GM18498 (cell line): ENCODE measurements around the gene ZNF575.
A peak's percentile ranks its signal among the peaks of the same experiment; 100 is the strongest.
"Not testable (repeated sequence)": the region's sequence is repeated elsewhere in the genome, so short reads cannot be mapped to it uniquely, and the experiment has no call there.

Experiments used
- ATAC-seq: cut with Tn5 transposase; IDR thresholded peaks from one replicate; pipeline ENCODE4 v1.9.1; 2021; ENCODE audit warnings: mild to moderate bottlenecking, moderate library complexity; ENCODE audit not compliant: unreplicated experiment

ZNF575 gene

DNA sequence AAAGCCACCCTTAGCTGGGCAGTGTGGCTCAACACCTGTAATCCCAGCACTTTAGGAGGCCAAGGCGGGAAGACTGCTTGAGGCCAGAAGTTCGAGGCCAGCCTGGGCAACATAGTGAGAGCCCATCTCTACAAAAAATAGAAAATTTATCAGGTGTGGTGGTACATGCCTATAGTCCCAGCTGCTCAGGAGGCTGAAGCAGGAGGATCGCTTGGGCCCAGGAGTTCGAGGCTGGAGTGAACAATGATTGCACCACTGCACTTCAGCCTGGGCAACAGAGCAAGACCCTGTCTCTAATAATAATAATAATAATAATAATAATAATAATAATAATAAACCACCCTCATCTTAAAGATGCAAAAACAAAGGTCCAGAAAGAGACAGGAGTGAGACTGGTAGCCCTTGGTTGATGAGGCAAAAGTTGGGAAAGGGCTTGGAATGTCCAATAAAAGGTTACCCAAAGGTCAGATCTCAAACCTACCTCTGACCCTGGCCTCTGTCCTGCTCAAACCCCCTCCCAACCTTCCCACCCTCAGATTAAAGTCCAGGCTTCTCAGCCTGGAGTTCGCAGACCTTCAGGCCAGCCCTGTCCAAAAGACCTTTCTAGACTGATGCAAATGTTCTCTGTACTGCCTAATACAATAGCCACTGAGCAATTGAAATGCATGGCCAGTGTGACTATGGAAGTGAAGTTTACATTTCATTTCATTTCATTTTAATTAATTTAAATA, 9.1 kb downstream of the ZNF575 start:
- no peak for ATAC-seq

DNA sequence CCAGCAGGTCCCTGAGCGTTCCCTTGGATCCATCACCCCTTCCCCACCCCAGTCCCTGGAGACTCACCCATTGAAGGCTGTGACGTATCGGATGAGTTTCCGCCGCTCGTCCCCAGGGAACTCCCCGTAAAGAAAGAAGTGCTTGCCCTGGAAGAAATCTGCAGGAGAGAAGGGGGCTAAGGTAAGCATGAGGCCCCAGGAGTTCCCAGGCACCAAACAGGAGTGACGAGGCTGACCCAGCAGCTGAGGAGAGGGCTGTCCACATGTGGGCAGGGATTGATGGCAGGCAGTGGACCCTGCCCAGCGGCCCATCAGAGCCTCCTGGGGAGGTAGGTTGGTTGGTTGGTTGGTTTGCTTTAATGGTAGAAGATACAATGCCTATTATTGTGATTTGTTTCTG, 11.1 kb downstream of the ZNF575 start:
- ATAC-seq = no peak

GRCh38 chr19:43545276-43545675, 12.3 kb downstream of the ZNF575 start:
- ATAC-seq = no peak

DNA sequence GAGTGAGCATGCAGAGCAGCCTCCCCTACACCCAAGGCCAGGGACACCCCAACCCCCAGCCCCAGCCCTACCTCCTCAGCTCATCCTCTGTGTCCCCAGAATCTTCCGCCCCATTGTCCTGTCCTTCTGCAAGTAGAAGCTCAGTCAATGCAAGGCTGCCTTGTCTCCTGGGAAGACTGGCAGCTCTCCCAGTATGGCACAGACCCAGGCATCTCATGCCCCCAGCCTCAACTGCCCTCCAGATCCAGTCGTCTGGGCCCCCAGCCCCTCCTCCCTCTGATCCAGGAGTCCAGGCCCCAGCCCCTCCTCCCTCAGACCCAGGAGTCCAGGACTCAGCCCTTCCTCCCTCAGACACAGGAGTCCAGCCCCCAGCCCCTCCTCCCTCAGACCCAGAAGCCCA, 13.0 kb downstream of the ZNF575 start:
- no peak for ATAC-seq

GRCh38 chr19:43546581-43546980, 13.6 kb downstream of the ZNF575 start:
- ATAC-seq = no peak

DNA sequence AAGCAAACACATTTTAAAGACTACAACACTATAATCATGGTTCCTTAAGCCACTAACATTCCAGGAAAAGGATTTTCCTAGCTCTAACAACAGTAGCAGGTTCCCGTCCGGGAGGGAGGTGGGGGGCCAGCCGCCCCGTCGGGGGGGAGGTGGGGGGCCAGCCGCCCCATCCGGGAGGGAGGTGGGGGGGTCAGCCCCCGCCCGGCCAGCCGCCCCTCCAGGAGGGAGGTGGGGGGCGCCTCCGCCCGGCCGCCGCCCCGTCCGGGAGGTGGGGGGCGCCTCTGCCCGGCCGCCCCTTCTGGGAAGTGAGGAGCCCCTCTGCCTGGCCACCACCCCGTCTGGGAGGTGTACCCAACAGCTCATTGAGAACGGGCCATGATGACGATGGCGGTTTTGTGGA, 14.9 kb downstream of the ZNF575 start:
- ATAC-seq = not testable (repeated sequence)

DNA sequence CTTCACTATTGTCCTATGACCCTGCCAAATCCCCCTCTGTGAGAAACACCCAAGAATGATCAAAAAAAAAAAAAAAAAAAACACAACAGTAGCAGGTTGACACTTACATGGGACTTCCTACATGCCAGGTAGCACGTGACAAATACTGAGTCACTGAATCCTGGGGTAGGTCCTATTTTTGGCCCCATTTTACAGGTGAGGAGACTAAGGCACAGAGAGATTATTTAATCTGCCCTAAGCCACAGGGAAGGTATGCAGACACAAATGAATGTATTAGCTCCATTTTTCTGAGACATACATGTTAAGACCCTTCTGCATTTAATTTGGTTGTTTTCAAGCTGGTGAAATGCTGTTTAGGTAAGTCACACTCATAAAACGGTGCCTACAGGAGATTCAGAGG, 15.7 kb downstream of the ZNF575 start:
- no peak for ATAC-seq

DNA sequence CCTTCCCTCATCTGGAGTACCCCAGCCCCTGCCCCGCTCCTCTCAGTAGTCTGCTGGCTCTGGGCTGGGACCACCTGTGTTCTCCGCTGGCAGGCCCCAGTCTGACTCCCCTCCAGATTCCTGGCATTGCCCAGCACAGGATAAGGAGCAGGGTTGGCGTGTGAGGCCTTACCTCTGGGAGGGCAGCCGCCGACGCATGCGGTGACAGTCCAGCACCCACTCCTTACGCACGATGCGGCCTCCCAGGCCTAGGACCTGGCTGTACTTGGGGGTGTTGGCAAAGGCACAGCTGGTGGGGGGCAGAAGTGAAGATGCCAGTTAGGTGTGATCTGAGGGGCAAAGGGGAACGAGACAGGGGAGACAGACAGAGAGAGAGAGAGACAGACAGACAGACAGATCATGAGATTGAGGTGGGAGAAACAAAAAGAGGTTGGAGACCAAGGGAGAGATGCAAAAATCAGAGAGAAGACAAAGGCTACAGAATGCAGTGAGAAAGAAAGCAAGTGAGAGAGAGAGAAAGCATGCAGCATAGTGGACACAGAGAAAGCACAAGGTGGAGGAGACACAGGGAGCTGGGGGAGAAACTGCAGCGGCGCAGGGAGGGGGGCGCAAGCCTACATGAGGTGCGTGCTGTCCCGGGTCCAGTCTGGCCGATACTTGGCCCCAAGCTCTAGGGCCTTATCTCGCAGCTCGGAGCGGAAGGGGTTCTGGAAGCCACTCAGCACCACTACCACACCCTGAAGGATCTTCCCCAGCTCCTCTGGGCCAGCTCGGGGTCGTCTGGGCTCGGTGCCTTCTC, 18.6 kb downstream of the ZNF575 start:
- no peak for ATAC-seq

DNA sequence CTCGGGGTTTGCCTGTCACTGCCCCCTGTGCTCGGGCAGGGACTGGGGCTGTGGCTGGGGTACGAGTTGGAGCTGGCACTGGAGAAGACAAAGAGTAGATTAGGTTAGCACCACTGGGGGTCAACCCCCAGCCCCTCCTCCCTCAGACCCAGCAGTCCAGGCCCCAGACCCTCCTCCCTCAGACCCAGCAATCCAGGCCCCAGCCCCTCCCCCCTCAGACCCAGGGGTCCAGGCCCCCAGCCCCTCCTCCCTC, 19.1 kb downstream of the ZNF575 start:
- no peak for ATAC-seq

GRCh38 chr19:43552616-43553015, 19.6 kb downstream of the ZNF575 start:
- no peak for ATAC-seq

DNA sequence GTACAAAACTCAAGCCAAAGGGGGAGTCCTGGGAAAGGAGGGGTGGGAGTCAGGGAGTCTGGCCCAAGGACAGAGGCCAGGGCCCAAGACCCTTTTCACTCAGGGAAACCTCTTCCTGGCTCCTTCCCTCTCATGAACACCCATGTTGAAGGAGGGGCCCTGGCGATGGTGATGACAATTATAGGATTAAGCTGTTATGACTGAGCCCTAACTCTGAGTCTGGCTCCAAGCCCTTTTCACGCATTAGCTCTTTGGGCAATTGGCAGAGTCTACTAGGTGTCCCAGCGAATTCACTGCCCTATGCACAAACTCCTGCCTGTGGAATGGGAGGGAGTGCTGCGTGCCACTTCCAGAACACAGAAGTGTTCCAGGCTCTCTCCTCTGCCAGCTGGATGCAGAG, 20.7 kb downstream of the ZNF575 start:
- no peak for ATAC-seq

GRCh38 chr19:43554317-43554895, 21.4 kb downstream of the ZNF575 start:
- ATAC-seq = no peak

DNA sequence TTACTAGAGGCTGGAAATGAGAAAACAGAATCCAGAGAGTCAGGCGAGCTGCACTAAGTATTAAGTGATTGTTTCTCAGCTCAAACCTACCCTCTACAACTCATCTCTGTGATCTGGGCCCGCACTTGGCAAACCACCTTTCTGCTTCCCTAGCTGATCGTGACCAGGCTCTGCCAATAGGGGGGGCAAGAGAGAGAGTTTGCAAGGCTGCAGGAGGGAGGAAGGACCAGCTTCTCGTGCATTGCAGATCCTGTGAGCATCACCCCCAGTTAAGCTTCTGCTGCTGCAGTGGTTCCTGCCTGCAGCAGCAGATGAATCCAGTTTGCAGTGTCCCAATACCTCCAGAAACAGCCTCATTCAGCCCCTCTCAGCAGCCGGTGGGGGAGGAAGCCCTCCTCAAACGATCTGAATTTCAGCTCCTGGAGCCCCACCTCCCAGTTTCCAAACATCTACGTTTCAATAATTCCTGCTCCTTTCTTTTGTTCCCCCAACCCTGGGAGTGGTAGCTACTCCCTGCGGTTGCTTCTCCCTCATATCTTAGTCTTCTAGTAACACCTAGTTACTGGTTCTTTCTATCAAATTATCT, 22.3 kb downstream of the ZNF575 start:
- no peak for ATAC-seq

GRCh38 chr19:43560687-43561086, 27.7 kb downstream of the ZNF575 start:
- no peak for ATAC-seq

GRCh38 chr19:43561139-43561970, 28.4 kb downstream of the ZNF575 start:
- ATAC-seq = no peak

DNA sequence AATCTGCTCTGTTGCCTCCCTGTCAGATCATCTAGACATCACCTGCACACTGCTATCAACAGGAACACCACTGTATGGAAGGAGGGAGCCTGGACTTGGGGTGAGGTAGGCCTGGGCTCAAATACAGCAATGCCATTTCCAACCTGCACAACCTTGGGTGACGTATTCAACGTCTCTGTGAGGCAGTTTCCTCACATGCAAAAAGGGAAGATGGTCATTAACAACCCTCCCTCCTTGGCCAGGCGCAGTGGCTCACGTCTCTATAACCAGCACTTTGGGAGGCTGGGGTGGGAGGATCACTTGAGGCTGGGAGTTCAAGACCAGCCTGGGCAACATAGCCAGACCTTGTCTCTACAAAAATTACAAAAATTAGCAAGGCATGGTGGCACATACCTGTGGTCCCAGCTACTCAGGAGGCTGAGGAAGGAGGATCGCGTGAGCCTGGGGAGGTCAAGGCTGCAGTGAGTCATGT, 29.3 kb downstream of the ZNF575 start:
- no peak for ATAC-seq

DNA sequence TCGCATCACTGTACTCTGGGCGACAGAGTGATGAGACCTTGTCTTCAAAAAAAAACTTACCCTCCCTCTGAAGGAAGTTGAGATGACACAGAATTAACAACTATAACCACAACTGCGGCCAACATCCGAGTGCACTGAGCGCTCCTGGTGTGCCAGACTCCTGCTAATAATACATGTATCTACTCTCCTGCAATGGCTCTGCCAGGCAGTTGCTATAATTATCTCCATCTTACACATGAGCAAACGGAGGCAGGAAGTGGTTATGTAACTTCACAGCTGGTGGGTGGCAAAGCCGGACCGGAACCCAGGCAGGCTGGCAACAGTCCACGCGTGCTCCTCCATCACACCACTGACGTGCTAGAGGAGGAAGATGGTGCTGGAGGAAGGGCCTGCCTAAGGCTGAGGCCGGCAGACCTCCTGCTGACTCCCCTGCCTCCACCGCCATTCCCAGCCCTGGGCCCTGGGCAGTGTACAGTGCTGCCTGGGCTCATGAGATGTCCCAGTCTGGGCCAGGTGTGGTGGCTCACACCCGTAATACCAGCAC, 29.8 kb downstream of the ZNF575 start:
- ATAC-seq = peak; percentile 81

DNA sequence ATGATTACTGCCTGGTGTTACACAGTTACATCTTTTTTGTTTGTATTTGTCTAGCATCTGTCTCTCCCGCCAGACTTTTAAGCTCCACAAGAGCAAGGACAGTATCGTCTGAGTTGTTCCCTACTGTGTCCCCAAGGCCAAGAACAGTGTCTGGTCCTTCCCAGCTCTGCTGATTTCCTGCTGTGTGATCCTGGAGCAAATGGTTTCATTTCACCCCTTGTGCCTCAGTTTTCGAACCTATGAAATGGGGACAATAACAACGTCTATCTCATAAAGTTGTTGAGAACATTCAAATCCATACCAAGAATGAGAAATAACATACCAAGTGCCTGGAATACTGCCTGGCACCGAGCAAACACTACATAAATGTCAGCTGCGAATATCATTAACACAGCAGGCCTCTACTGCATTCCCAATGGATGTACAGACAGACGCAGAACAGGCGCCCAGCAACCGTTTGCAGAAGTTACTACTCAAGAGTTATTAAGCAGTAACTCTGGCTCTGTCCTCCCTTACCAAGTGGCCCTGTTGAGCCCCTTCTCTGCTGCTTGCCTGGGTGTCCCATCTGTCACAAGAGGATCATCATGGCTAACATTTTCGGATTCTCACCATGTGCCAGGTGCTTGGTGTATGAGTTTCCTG, 30.9 kb downstream of the ZNF575 start:
- no peak for ATAC-seq

GRCh38 chr19:43564800-43565199, 31.8 kb downstream of the ZNF575 start:
- ATAC-seq = no peak

- ATAC-seq = no peak
Measured at GRCh38 chr19:43569657-43570056, 36.7 kb downstream of the ZNF575 start.
